Astrocyte (in vitro differentiated cells and primary cell): ENCODE measurements around the gene RWDD1.

Source experiments
- CTCF ChIP-seq: IDR thresholded peaks from 2 replicates; pipeline ENCODE4 v1.5.1; 2011; ENCODE audit warnings: low read depth, mild to moderate bottlenecking, inconsistent platforms, low read length, moderate library complexity; ENCODE audit not compliant: insufficient read depth
- EZH2 ChIP-seq: IDR thresholded peaks from 2 replicates; pipeline ENCODE4 v1.6.1; 2012; ENCODE audit warnings: mild to moderate bottlenecking, low read length, inconsistent platforms; ENCODE audit not compliant: insufficient read depth

- no peak for TF ChIP-seq CTCF
- no peak for TF ChIP-seq EZH2
Measured at GRCh38 chr6:116535109-116535508, 36.2 kb upstream of the RWDD1 start.
